ENCODE measurements around the gene USB1.

USB1 gene

DNA sequence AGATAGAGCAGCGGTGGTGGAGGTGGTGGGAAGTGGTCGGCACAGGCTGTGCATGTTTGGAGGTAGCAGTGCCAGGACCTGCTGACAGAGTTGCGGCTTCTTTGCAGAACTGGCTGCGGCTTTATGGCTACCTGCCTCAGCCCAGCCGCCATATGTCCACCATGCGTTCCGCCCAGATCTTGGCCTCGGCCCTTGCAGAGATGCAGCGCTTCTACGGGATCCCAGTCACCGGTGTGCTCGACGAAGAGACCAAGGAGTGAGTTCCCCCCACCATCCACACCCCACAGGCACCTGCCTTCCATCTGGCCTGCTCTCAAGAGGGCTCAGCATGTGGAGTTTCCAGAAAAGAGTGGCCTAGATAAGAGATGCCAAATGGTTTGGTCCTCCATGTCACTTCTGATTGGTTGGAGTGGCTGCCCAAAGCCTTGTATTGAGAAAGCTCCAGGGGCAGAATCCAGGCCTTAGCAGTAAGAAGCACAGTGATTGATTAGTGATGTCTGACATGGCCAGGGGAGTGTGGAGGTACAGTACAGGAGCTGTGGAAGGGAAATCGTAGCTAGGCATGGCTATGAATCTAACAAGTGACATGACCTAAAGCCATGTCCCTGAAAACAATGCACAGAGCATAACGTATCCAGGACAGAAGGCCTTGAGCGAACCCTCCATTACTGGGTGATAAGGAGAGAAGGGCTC, 36.3 kb downstream of the USB1 start:
- DNase-seq, result no peak

GRCh38 chr16:58038219-58038641, 37.0 kb downstream of the USB1 start:
- DNase-seq, result no peak

DNA sequence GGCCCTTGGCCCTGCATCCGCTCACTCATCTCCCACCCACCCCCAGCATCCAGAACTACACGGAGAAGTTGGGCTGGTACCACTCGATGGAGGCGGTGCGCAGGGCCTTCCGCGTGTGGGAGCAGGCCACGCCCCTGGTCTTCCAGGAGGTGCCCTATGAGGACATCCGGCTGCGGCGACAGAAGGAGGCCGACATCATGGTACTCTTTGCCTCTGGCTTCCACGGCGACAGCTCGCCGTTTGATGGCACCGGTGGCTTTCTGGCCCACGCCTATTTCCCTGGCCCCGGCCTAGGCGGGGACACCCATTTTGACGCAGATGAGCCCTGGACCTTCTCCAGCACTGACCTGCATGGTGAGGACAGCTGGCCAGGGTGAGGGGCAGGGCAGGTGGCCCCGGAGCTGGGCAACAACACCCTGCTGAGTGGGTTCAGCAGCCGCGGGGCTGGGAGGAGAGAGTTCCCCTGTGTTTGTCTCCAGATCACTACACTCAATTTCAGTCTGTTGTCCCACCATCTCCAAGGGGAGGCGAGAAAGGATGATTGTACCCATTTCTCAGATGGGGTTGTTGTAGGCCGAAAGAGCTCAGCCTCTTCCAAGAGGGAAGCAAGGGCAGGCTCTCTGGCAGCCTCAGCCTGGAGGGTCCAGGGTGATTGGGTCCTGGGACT, 38.8 kb downstream of the USB1 start:
- DNase-seq, result no peak

- DNase-seq, result no peak
These were observed 39.3 kb downstream of the USB1 start for GRCh38 chr16:58040496-58040846.

- no peak for DNase-seq
These were observed 39.9 kb downstream of the USB1 start for GRCh38 chr16:58040945-58041627.

DNA sequence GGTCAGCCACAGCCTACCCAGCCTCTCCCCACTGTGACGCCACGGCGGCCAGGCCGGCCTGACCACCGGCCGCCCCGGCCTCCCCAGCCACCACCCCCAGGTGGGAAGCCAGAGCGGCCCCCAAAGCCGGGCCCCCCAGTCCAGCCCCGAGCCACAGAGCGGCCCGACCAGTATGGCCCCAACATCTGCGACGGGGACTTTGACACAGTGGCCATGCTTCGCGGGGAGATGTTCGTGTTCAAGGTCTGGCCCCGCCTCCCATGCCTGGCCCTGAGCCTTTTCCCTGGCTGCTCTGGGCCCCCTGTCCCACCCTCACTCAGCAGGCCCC, 40.4 kb downstream of the USB1 start:
- DNase-seq, result no peak

DNA sequence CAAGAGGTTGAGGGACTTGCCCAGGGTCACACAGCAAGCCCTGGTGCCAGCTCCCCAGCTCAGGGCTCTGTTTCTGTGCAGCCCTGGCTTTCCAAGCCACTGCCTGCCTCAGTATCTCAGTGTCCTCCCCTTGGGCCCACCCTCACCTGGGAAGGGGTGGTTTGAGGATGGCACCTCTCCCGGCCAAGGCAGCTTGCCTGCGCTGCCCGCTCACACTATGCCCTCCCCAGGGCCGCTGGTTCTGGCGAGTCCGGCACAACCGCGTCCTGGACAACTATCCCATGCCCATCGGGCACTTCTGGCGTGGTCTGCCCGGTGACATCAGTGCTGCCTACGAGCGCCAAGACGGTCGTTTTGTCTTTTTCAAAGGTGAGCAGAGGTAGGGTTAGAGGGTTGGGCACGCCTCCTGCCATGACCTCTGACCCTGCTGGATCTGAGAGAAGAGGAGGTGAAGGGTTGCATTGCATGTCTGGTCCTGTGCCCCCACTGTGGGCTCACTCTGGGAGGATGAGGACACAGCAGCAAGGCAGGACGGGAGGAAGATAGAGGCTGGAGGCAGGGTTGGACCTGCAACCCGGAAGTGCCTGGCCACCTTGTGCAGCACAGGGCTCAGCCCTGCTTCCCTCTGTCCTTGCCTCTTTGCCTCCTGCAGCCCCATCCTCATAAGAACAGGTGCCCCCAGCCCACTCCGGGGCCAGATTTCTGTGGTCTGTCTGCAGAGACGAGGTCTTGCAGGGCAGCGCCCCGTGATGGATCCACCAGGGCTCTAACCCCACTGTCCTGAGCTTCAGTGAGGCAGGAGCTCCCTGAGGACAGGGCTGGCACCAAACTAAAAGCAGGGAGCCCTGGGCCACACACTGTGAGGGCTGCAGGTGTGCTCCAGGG, 41.0 kb downstream of the USB1 start:
- no peak for DNase-seq

DNA sequence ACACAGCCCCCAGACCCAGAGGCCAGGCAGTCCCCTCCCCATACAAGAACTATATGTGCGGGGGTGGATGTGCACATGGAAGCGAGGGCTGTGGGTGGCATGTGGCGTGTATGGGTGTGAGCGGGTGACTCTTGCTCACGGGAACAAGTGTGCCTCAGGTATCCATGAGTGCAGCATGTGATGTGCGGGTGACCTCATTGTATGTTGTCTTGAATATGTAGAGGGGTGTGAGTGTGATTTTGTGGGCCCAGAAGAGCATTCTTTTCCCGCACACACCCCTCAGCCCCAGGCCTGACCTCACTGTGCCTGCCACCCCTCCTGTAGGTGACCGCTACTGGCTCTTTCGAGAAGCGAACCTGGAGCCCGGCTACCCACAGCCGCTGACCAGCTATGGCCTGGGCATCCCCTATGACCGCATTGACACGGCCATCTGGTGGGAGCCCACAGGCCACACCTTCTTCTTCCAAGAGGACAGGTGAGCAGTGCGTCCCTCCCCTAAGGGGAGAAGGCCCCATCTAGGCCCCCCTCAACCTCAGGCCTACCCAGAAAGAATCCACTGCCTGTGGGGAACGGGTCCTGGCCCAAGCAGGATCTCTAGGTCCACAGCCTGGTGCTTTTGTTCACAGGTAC, 41.8 kb downstream of the USB1 start:
- DNase-seq, result no peak

DNA sequence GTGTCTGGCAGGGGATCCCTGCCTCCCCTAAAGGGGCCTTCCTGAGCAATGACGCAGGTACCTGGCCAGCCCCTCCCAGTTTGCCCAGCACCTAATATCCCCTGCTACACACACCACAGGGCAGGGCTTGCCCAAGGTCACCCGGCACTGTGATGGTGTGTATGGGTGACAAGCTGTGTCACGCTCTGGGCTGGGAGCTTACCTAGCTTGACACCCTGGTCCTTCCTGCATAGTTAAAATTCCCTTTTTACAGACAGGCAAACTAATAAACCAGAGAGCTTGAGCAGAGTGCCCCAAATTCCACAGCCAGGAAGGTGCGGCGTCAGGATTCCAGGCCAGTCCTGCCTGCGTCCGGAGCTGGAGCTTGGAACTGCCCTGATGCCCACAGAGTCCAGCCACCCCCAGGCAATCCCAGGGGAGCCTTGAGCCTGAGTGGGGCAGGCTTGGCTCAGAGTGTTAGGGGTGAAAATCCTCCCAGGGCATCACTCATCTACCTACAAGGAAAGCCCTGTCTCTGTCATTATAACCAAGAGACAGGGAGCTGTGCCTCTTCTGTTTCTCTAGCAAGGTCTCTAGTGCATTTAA, 42.5 kb downstream of the USB1 start:
- DNase-seq, result no peak

DNA sequence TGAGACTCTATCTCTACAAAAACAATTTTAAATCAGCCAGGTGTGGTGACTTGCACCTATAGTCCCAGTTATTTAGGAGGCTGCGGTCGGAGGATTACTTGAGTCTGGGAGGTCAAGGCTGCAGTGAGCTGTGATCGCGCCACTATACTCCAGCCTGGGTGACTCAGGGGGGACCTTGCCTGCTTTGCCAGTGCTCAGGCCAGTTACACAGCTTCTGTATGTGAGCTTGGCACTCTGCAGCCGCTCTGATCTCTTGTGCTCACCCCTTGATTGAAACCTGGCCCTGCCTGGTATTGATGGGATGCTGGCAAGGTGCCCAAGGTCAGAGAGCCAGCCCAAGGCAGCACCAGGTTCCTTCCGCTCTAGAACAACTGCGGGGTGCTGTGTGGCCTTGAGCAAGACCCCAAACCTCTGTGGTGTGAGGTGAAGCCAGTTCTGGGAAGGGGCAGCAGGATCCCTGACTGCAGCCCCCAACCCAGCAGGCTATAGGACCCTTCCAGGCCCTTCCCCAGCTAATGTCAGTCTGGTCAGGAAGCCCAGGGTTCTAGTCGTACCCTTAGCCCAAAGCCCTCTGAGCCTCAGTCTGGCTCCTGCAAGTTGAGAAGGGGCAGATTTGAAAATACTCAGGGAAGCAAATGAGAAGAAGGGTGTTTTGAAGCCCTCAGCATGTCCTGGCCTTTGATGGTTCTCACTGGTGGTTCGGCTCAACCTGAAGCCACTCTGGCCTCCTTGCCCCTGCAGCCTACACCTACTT, 43.2 kb downstream of the USB1 start:
- no peak for DNase-seq

- no peak for DNase-seq
These were observed 43.9 kb downstream of the USB1 start for GRCh38 chr16:58045096-58045495.

GRCh38 chr16:58046054-58046881, 45.1 kb downstream of the USB1 start:
- DNase-seq, result no peak

DNA sequence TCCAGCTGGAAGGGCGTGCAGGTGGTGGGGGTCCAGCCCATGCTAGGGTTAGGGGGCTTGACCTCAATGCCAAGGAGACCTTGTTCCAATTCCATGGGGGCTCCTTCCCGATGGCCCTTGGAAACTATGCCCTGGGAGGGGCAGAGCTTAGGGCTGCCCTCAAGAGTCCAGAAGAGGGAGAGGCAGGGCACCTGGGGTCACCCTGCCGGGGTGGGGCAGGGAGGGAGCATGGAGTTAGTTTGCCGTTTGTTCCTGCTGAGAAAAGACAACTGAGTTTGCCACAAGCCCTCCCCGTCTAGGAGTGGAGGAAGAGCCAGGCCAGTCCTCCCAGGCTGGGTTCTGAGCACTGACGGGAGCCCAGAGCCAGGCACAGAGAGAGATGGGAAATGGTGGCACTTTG, 45.7 kb downstream of the USB1 start:
- DNase-seq, result no peak

GRCh38 chr16:58047557-58048348, 46.5 kb downstream of the USB1 start:
- DNase-seq, result no peak

DNA sequence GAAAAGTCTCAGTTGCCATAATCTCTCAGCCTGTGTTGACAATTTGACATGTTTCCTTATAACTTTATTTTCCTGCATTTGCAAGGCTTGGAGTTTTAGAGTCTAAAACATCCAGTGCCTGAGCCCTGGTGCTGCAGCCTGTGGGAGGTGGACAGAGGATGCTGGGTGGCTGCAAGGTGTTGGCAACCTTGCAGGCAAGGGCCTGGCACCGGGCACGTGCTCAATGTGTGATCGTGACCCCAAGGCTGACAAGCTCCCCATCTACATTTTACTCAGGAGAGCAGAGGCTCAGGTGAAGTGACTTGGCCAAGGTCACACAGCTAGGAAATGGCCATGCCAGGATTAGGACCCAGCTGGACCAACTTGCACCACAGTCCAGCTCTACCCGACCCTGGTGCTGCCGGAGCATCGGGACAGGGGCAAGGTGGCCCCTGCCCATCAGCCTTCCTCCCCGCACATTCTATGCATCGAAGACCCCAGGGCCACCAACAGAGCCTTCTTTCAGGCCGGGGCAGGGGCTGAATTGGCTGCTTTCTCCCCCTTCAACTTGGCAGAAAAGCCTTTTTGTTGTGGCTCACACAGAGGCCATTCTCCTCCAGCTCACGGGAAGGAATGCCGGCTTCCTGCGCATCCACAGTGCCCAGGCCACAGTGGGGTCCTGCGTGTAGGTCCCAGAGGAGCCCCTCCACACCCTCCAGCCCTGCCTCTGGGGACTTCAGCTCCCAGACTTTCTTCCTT, 47.5 kb downstream of the USB1 start:
- no peak for DNase-seq

DNA sequence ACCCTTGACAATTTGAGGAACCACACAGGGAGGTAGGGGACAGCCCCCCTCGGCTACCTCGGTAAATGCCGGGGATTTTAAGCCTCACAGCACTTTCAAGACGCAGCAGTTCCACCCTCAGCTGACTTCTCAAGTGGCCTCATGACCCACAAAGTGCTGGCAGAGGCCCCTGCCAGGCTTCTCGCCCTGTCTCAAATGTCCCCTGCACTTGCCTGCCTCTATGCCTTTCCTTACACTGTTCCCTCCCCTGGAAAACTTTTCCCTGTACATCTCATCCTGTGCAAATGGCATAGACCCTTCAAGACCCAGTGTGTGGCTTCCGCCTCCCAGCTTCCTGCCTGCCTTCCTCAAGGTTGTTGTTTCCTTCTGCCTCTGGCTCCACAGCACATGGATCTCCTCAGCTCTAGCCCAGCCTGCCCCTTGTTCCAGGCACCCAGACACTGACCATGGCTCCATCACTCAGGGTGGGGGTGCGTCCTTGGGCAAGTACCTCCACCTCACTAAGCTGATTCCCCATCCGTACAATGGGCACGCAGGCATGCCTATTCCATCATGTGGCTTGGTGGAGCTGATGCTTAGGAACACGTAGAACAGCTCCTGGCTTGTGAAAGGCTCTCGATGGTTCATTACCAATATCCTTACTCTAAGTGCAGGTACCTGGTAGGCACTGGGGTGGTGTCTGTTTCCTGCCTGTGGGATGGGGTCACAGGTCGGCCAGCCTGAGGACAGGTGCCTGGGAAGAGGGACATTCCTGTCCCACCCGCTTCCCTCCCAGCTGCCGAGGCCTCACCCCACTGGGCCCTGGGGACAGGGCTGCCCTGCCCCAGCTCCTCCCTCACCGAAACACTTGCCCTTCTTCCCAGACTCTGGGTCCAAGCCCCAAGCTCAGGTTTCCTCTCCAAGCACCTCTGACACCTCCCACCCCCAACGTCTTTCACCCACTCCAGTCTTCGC, 48.3 kb downstream of the USB1 start:
- no peak for DNase-seq

GRCh38 chr16:58051296-58051695, 50.1 kb downstream of the USB1 start:
- DNase-seq, result no peak
